Kasumi-1 (cell line): ENCODE results near the gene APCDD1.

Experiments used
- DNase-seq, 2 experiments: peaks; one replicate each; lab custom pipeline; 2025; lab: John Stamatoyannopoulos, UW

Gene APCDD1

DNA sequence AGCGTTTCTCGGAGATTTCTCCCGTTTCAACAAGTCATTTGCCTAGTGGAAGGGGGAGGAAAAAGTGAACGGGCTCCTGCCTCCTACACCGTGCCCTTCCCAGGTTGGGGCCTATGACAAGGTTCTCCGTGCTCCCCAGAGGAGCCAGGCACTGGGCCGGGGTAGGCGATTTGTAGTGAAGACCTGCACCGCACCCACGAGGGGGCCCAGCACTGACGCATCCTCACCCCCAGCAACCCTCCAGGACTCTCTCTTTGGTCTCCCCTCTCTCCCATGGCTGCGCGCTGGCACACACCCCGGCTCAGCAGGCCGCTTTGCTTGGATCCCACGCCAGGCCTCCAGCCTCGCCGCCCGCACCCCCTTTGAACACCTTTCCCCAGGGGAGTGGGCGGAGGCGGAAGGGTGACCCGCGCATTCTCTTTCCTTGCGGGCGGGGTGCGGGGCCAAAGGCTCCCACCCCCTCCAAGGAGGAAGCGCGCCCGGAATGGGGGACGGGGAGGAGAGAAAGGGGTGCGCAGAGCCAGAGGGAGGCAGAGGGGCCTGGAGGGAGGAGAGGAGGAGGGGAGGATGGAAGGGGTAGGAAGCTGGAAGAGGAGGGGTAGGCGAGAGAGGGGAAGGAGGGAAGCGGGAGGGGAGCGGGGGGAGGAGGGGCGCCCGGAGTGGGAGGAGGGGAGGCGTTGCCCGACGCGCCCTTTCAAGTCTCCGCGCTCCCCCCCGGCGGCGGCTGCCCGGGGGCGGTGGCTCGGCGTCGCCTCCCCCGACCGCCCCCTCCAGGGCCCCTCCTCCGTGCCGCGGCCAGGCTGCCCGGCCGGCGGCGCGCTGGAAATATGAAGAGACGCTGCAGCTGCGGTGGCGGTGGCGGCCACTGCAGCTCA, at the start of gene APCDD1:
Gene APCDD1 (plus strand): TSS at position 830 of the 875 bp plus-strand sequence. CDS start 347 bp downstream, outside the sequence.
- DNase-seq = no peak

DNA sequence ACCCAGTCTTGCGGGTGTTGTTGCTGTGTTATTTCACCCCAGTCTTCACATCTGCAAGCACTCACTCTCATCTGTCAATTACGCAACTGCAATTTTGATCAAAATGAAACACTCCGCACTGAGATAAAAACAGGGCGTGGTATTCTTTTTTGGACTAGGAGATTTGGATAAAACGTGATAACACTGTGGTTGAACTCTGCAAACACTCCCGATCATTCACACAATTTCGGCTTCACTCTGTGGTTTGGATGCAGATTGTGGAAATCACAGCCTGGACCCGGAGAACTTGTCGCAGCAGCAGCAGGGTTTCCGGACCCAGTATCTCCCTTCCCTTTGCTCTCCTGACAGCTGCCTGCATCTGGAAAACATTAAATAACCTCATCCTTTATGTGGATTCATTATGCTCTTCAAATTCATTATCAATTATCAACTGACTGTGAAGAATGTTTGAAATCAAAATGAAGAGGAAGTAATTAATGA, 49.4 kb upstream of the APCDD1 start:
- no peak for DNase-seq

DNA sequence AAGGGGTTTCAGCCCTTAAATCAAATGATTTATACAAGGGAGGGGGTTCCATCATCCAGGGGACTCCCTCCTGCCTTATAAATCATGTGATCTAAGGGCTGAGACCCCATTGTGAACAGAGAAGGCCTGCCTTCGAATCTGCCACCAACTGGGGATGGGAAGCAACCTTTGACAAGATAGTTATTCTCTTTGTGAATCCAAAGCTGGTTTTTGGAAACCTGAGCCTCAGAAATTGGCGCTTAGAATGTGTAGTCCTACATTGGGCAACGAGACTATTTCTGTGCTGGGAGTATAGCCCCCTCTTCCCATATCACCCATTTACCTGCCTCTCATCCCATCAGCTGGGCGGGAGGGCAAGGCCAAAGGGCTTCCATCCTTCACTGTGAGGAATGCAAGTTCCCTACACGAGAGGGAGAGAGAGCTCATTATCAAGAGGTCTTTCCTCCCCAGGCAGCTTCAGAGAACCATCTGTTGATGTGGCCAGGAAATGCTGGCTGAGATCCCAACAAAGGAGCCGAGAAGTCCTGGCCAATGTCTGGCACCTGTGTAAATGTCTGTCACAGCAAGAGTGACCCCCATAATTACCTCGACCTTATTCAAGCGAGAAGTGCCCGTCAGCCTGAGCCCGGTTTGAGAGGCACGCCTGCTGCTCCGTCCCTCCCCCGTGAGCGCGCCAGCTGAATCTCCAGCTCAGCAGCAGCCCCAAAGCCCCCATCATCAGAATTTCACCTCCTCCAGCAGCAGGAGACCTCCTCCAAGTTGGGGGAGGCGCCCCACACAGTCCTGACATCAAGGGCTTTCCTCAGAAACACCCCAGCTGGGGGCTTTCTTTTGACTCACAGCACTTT, 48.4 kb upstream of the APCDD1 start:
- DNase-seq = no peak

DNA sequence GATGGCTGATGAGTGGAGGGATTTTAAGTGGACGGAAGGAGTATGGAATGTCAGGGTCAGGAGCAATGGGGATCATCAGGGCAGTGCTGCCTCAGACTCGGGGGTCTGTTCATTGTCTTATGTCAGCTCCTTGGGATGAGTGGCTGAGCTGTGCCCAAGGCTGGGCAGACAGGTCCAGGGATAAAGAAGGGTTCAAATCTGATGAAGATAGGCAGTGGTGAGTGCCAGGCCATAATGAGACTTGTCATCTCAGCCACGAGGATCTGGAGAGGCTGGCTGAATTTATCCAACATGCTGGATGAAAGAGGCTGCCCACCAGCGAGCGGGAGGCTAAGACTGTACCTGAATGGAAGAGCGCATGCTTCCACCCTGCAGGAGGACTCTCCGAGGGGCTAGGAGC, 46.3 kb upstream of the APCDD1 start:
- no peak for DNase-seq

DNA sequence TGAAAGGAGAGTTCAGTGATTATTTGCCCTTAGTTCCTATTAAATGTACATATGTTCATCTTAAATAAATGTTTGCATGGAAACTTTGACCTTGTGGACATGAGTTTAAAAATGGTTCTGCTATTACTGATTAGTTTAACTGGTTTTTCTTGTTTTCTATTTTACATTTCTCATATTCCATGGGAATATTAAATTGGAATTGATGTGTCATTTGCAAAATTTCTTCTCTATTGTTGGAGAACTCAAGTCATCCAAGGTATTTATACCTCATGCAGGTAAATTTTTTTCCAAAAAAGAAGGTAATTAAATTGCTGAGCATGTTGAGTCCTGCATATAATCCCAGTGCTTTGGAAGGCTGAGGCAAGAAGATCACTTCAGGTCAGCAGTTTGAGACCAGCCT, 45.4 kb upstream of the APCDD1 start:
- DNase-seq = no peak

DNA sequence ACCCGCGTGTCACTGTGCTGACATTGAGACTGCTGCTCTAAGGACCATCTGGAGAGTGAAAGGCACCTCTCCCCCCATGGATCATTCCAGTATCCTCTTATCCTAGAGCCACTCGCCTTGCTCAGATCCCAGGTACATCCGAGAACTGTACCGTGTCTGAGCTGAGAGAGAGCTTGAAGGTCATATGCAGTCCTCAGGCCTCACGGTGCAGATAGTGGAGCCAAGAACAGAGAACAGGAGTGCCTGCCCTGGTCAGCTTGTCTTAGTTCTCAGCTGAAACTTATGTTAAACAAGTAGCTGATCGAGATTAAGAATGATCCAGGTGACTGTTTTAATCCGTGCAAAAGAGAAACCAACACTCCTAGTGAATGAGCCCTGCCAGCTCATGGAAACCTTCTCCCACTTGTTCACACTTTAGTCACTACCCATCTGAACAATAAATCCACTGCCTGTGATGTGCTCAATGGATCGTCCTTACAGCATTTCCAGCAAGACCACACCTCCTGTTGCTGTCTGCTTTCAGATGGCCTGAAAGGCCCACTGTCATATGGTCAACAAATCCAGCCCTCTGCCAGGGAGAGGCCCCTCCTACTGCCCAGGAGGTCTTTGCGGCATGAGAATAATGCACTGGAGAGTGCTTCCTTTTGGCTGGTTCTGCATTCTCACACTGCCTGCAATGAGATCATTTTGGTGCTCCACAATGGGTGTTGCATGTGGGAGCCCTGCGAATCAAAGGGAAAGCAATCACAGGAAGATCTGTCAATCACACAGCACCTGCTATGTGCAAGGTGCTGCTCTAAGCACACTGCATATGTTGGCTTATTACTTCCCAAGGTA, 43.7 kb upstream of the APCDD1 start:
- no peak for DNase-seq

DNA sequence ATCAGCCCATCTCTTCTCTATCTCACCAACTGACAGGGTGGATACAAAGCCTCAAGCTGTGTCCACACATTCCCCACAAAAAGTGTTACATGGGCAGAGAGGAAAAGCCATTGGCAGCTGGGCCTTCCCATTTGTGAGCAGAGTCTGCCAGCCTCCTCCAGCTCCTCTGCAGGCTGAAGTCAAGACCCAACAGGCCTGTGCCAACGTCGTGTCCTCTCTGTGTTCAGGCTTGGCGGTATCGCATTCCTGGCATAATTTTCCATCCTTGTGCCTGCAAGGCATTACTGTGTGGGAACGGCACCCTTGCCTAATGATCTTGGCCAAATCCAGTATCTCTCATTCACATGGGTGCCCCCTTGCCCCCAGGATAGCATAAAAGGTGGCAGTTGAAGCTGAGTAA, 41.5 kb upstream of the APCDD1 start:
- no peak for DNase-seq

DNA sequence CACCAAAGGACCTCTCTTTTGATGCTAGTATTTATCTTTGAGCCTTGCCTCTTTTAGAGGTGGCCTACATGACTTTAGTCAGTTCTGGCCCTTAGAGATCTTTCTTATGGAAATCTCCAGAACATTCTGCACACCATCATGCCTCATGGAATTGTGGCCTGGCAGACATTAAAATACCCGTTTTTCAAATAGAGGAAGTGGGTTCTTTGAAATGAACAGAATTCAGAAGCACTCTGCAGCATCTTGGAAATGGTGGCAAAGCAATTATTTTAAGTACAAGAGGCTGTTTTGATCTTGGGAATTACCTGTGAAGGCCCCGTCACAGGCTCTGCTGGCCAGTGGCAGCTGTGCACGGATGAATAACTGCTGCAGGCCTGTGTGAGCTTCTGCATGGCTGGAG, 40.7 kb upstream of the APCDD1 start:
- no peak for DNase-seq

DNA sequence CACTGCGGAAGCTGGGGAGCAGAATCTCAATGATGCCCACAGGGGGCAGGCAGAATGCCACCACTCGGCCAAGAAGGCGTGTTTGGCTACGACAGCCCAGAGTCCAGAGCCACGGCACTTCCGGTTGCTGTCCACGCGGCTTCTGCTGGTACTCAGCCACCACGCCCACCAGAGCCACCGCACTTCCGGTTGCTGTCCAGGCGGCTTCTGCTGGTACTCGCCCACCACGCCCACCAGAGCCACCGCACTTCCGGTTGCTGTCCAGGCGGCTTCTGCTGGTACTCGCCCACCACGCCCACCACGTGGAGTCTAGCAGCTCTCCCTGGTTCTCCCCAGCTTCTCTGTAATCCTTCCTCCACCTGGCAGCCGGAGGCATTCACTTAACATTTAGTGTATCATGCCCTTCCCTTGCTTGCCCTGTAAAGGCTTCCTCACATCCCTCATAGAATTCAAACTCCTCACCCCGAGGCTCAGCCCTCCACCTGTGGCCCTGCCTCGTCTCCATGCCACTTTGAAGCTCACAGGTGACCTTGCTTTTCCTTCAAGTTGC, 40.1 kb upstream of the APCDD1 start:
- no peak for DNase-seq

DNA sequence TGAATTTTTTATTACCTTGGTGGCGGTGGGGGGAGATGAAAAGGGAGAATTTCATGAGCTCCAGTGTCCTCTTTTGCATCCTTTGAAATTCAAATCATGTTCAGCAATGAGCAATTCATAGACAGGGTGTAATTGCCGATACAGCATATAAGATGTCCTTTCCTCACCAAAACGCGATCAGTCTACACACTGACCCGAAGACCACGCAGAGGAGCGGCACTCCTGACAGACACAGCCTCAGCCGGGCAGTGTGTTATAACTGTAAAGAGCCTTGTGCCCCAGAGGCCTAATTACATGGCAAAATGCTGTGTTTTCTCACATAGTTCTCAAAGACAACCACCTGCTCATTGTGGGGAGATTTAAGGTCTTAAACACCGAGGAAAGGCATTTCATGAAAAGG, 38.4 kb upstream of the APCDD1 start:
- DNase-seq = no peak

DNA sequence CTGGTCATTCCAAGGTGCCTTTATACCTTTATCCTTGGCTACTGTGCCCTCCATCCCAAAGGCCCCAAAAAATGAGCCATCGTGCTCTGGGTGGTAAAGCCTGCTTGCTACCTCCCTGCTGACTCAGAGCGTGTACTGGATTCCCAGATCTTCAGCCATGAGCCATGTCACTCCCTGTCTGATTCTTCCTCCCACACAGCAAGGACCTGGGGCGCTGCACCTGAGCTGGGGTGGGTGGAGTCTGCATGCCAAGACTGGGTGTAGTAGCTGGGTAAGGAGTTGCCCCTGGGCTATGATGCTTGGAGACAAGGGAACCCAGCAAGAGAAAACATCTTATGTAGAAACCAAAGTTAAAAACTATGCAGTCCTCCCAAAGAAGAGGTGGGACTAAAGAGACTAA, 37.2 kb upstream of the APCDD1 start:
- DNase-seq = no peak

DNA sequence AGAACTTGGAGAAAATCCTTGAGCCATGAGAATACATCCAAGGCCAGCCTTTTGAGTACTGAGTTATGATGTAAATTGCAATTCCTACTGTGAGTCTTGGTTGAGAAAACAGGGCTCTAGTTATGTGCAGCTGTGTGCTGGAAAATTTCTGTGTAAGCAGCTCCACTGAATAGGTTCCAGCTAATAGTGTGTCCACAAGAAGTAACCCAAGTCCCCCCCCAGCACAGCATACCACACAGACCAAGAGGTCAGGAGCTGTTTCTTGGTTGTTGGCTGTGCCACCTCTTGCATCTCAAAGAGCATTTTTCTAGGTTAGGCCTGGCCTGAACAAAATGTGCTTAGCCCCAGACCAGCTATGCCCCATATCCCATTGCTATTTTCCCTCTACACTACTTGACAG, 36.8 kb upstream of the APCDD1 start:
- DNase-seq = no peak

DNA sequence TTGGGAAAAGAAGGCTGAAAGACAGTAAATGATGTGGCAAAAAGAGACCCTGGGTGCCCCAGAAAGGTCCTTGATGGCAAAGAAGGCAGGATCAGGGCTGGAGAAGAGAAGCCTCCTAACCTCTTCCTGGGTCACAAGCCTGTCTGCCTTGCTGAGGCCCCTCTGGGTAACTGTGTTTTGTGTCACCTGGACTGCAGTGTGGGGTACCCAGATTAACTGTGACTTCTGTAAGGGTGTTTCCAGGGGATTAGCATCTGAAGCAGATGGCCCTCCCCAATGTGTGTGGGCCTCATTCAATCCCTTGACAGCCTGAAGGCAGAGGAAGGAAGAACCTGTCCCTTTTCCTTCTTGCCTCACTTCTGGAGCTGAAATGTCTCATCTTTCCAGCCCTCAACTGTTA, 35.6 kb upstream of the APCDD1 start:
- DNase-seq = no peak

DNA sequence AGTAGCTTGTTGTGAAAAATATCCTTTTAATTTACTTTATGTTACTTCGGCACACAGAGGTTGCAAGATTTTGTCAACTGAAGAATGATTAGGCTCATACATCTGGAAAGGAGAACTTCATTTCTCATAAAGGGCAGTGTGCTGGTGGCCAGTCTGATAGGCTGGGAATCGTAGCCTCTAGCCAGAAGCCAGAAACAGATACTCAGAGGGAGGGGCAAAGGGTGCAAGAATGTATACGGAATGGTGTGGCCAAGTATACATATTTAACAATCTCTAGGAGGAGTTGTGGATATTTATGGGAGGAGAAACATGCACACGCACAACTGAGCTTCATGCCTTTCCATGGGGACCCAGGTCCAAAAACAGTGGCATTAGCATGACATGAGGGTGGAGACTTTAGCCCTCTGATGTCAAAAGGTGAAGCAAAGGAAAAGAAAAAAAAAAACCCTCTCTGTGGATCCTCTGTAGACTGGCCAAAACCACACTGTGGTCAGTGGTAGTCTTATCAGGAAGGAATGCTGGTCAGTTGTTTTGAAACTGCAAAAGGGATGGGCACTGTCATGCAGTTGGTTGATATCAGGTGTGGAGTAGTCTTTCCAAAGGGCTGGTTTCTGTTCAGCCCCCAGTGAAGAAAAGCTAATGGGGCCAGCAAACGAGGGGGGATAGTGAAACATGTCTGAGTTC, 34.9 kb upstream of the APCDD1 start:
- no peak for DNase-seq

DNA sequence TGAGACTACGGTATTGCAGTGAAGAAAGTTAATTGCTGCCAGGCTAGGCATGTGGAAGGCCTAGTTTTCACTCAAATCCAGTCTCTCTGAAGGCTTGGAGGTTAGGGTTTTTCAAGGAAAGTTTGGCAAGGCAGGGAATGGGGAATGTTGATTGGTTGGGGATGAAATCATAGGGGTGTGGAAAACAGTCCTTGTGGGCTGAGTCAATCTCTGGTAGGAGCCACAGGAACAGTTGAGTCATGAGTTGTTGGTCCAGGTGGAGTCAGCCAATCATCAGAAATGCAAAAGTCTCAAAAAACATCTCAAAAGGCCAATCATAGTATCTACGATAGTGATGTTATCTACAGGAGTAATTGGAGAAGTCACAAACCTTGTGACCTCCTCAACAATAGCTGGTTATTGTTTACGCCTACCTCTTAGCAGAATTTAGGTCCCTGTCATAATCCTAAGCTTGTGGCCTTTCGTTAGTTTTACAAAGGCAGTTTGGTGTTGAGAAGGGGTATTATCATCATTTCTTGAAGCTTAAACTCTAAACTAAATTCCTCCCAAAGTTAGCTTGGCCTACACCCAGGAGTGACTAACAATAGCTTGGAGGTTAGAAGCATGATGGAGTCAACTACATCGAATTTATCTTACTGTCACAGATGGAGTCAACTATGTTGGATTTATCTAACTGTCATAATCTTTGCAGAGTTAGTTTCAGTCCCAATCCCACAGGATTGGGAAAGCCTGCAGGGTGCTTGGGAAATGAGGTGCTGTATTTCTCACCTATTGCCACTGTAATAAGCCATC, 33.7 kb upstream of the APCDD1 start:
- DNase-seq = no peak

DNA sequence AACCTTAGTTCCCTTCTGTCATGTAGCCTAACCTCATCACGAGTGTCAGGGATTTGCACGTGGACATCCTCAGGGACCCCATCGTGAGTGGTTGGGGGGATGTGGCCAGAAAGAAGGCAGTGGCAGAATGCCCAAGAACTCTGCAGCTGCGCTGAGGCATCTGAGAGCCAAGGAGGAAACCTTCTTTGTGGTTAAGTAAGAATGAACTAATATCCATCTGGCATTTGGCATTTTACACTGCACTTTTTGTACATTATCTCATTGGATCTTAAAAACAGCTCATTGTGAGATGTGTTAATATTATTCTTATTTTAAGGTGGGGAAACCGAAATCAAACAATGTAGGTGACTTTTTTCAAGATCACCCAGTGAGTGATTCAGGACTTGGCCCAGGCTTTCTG, 32.6 kb upstream of the APCDD1 start:
- no peak for DNase-seq

DNA sequence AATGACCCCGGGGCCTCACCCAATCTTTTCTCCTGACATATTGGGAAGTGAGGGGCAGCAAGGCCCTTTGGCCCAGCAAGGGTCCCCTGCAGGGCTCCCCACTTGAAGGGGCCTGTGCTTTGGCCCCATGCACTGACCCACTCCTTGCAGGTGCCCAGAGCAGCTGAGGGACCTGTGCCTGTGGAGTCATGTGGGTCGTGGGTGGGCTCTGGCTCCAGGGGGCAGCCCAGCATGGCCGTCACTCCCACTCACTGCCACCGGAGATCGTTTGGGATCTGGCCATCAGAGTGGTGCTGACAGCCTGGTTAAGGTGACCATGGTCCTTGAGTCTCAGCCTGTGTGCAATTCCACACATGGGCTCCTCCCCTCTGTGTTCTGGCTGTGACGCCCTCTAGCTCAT, 31.7 kb upstream of the APCDD1 start:
- no peak for DNase-seq

DNA sequence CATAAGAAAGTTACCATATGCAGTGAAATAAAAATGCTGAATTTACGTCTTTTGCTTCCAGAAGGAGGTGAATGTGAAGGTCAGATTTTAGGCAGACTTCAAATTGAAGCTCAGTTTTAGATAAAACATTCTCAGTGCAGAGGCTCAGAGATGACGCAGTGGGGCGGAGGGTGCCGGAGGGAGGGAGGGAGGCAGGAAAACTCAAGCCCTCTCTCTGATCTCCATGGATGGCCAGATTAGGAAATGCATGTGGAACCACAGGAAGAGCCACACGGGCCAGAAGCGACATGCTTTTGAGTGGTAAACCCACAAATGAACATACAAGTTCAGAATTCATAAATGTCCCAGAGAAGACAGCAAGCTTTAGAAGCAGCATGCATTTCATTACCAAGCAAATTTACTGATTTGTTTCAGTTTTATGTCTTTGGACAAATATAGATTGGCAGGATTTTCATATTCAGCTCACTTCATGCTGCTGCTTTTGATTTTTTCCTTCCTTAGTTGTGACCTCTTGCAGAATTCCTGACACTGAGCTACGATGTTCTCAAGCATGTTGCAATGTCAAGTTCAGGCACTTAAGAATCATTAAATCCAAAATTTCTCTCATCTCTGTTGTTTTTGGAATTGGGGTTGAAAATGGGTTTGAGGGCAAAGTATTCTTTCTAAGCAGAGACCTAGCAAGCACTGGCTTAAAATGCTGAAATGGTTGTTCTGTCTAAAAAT, 29.7 kb upstream of the APCDD1 start:
- no peak for DNase-seq

DNA sequence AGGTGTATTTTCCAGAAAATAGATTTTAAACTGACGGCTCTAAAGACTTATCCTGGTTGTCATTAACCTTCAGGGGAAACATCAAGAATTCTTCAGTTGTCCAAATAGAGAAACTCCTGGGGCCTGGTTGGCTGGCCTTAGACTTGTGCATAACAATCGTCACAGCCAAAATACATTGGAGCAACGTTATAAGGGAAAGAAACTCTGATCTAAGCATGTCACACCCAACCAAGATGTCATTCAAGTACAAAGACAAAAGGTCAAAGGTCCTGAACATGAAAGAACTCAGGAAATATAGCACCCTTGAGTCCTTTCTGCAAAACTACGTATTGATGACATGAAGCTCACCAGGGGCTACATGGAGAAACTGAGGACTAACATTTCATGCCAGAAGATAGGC, 23.8 kb upstream of the APCDD1 start:
- DNase-seq = no peak

DNA sequence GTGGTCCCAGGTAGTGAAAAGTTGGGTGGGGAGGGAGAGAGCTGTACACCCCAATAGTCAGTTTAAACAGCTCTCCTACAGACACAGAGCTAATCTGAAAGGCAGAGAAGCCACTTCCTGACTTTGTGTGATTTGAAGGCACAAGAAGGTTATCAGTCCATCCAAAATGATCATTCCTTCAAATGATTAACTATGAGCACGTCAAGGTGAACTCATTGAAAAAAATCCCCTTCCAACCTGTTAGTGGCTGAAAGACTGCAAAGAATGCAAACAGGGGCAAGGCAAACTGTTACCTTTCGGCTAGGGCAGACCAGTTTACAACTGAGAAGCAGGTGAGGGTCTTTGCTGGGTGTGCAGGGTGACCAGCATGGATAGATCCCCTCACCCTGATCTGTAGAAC, 22.8 kb upstream of the APCDD1 start:
- no peak for DNase-seq
